ENCODE measurements around the gene GRAP2.
A peak's percentile ranks its signal among the peaks of the same experiment; 100 is the strongest.

GRAP2 gene

GRCh38 chr22:39947220-39948216 lies 46.6 kb downstream of the GRAP2 start:
- no peak for DNase-seq

GRCh38 chr22:39949964-39950737 lies 49.3 kb downstream of the GRAP2 start:
- no peak for DNase-seq

- peak; percentile 42 for DNase-seq
These were observed 50.9 kb downstream of the GRAP2 start for GRCh38 chr22:39951603-39952293.

- DNase-seq: no peak
These were observed 51.5 kb downstream of the GRAP2 start for GRCh38 chr22:39952347-39952746.

GRCh38 chr22:39953101-39953500 lies 52.2 kb downstream of the GRAP2 start:
- DNase-seq: no peak

GRCh38 chr22:39954584-39955055 lies 53.7 kb downstream of the GRAP2 start:
- no peak for DNase-seq

- DNase-seq: no peak
These were observed 54.8 kb downstream of the GRAP2 start for GRCh38 chr22:39955675-39956074.

- DNase-seq: no peak
These were observed 56.2 kb downstream of the GRAP2 start for GRCh38 chr22:39956932-39957664.

- no peak for DNase-seq
These were observed 57.3 kb downstream of the GRAP2 start for GRCh38 chr22:39958009-39958711.

GRCh38 chr22:39958949-39959639 lies 58.2 kb downstream of the GRAP2 start:
- DNase-seq: no peak

- DNase-seq: peak; percentile 39
These were observed 59.0 kb downstream of the GRAP2 start, which contains the start of gene TMA7B for GRCh38 chr22:39959640-39960447. TMA7B (plus strand) TSS chr22:39960397; CDS start chr22:39964375, 3,978 bp downstream.

- DNase-seq: peak; percentile 75
These were observed 60.2 kb downstream of the GRAP2 start for GRCh38 chr22:39960791-39961746.

GRCh38 chr22:39962071-39962470 lies 61.2 kb downstream of the GRAP2 start:
- DNase-seq: no peak

GRCh38 chr22:39965748-39966147 lies 64.9 kb downstream of the GRAP2 start:
- DNase-seq: no peak

- DNase-seq: no peak
These were observed 65.6 kb downstream of the GRAP2 start for GRCh38 chr22:39966470-39966869.

- no peak for DNase-seq
These were observed 66.4 kb downstream of the GRAP2 start for GRCh38 chr22:39967103-39967829.

- no peak for DNase-seq
These were observed 67.4 kb downstream of the GRAP2 start for GRCh38 chr22:39967996-39968972.

Data from activated naive CD4-positive, alpha-beta T cell treated with Interleukin-2 at 50 U/mL for 16 hours (primary cell).